LoVo (cell line): ENCODE results near the gene CD300LD.
"Not testable (repeated sequence)": the region's sequence is repeated elsewhere in the genome, so short reads cannot be mapped to it uniquely, and the experiment has no call there.

ENCODE experiments used
- DNase-seq: peaks from one replicate; pipeline ENCODE4 v3.0.0-alpha.2; 2016; ENCODE audit warnings: low spot score

Gene CD300LD

DNA sequence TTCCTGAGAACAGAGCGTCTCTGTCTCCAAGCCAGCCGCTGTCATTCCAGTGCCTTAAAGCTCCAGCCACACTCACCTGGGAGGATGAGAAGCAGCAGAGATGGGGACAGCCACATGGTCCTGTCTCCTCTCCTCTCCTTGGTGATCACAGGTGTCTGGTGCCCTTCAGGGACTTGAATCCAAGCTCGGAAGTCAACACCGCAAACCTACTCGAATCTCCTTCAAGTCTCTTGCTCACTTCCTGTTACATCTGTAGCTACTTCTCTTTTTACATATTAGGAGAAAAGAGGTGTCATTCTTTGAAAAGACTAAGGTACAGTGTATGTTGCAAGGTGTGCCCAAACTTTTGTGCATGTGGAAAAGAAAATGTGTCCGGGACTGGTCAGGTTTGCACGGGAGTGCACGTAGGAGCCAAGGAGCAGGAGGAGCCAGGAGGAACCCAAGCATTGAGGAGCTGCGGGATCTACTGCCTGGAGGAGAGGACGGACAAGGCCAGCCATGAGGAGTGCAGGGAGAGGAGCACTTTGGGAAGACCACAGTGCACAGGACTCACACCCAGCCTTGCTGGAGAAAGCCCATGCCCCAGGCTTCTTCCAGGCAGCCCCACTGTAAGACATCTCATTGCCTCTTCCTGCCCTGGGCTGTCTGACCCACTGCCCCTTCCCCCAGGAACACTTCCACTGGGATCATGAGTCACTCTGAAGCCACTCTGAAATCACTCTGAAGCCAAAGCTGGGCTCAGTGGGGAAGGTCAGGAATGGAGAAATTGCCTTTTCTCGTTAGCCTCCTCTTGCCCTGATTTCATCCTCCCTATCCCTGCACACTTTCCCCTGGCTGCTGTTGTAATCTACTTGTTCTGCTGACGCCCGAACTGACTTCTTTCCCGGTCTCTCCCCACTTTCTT is at the start of gene CD300LD:
TSS of gene CD300LD (minus strand) at position 197 of the 904 bp plus-strand sequence. CDS start at position 116, 81 bp downstream.
- DNase-seq: no peak

DNA sequence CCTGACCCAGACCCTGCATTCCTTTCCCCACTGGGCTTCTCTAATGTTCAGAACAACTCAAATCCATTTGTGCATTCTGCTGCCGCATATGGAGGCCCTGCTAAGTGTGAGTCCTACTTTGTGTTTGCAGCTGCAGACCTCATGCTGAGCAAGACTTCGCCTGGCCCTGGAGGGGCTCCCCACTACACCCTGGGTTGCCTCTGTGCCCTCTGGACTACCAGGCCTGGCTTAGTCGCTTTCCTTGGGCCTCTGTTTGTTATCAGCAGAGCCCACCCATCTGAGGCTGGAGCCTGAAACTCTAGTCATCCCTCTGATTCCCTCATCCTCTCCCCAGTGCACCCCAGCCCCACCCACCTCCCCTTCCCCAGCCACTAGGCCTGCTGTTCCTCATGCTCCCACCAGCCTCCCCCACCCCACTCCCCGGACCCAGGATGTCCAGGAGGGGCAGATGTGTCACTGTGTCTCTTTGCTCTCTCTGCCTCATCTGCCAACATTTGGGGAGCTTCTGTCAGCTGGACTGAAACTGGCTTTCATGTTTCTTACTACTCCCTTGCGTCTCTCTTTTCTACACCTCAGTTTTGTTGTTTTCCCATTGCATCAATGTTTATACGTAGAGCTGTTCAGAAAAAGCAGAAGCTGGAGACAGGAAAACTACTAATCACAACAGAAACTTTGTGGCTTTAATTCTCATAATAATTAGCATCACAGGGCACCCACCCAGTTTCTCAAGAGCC is 49.3 kb upstream of the CD300LD start:
- no peak for DNase-seq

DNA sequence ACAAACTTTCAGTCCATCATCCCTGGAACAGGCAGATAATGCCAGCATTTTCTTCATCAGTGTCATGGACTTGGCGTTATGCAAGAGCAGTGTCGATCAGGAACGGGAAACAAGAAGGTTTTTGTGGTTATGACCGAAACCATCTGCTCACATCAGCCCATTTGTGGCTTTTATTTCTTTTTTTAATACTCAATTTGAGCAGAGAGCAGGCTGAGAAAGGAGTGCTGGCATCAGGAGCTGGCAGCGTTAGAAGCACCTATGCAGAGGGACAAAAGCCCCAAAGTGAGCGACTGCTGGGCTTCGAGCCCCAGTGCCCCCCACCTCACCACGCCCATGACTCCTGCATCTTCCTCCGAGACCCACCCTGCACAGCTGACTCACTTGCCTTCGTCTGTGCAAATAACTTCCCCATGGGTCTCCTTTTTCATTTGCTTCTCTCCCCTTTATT is 47.6 kb upstream of the CD300LD start:
- no peak for DNase-seq

DNA sequence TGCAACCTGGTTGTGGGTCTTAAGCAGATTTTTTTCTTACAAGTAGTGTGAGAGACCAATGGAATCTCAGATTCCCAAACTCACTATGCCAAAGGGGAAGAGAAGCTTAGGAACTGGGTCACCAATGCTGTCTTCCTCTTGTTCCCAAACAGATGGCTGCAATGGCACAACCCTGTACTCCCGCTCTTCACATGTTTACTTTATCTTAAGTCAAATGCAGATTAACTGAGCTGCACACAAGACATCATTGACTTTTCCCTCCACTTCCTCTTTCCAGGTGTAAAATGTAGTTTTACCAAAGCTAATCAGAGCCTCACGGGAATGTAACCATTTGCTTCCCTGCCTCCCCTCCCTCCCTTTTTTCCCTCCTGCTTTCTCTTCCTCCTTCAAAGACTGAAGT is 45.8 kb upstream of the CD300LD start:
- DNase-seq: no peak

DNA sequence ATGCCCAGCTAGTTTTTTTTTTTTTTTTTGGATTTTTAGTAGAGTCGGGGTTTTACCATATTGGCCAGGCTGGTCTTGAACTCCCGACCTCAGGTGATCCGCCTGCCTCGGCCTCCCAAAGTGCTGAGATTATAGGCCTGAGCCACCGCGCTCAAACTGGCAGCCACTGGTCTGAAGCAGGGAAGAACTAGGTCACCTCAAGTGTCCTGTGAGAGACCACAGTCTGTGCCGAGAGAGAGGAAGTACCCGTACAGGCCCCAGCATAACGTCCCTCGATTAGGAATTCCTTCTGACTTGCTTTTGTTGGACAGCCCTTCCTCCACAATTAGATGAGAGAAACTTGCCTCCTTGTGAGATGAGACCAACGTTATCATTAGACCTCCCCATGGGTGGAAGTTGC is 45.2 kb upstream of the CD300LD start:
- no peak for DNase-seq

DNA sequence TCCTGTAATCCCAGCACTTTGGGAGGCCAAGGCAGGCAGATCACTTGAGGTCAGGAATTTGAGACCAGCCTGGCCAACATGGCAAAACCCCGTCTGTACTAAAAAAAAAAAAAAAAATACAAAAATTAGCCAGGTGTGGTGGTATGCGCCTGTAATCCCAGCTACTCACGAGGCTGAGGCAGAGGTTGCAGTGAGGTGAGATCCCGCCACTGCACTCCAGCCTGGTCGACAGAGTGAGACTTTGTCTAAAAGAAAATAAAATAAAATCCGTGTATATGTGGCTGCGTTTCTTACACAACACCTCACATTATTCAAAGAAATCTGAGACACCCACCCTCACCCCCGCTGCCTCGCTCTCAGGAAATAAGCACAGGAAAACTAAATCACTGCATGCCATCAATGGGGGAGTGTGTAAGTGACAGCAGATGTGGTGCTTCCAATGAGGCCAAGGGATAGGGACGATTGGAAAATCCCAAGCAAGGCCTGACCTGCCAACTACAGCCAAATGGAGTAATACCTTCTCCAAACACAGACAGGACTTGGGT is 44.5 kb upstream of the CD300LD start:
- not testable (repeated sequence) for DNase-seq

DNA sequence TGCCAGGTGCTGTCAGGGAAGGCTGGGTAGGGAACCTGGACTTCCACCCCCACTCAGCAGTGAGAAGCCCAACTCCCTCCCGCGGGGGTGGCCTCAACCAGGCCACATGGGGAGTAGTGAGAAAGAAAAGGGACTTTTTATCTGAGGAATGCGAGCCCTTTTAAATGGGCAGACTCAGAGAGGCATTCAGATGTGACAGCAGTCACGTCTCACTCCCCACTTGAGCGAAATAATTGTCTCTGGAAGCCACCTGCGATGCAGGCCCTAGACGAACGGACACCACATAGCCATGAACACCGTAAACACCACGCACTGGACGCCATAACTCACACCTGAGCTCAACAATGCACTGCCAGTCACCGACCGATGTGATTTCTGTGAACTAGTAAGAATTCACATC is 43.3 kb upstream of the CD300LD start:
- no peak for DNase-seq

DNA sequence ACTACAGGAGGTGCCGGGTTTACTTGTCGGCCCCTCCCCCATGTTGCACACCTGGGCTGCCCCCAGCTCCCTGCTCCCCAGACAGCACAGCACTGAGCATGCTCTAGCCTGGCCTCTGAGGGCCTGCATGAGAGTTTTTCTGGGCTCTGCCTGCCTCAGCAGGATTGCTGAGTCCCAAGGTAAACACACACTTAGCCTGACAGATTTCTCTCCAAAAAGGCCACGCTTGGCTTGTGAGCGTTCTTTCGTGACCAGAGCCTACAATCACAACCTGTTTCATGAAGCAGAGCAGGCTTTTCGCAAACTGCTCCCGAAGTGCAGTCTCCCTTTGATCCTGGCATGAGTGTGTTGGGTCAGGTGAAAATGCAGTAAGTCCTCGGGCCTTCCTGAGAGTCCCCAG is 41.2 kb upstream of the CD300LD start:
- DNase-seq: no peak

DNA sequence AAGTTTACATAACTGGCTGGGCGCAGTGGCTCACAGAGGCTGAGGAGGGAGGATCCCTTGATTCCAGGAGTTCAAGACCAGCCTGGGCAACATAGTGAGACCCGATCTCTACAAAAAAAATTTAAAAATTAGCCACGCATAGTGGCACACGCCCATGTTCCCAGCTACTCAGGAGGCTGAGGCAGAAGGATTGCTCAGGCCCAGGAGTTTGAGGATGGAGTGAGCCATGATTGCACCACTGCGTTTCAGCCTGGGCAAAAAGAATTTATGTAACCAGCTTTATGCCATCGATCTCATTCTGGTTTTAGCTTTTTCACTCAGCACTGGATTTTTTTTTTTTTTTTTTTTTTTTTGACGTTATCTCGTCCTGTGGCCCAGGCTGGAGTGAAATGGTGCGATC is 40.5 kb upstream of the CD300LD start:
- DNase-seq: no peak

DNA sequence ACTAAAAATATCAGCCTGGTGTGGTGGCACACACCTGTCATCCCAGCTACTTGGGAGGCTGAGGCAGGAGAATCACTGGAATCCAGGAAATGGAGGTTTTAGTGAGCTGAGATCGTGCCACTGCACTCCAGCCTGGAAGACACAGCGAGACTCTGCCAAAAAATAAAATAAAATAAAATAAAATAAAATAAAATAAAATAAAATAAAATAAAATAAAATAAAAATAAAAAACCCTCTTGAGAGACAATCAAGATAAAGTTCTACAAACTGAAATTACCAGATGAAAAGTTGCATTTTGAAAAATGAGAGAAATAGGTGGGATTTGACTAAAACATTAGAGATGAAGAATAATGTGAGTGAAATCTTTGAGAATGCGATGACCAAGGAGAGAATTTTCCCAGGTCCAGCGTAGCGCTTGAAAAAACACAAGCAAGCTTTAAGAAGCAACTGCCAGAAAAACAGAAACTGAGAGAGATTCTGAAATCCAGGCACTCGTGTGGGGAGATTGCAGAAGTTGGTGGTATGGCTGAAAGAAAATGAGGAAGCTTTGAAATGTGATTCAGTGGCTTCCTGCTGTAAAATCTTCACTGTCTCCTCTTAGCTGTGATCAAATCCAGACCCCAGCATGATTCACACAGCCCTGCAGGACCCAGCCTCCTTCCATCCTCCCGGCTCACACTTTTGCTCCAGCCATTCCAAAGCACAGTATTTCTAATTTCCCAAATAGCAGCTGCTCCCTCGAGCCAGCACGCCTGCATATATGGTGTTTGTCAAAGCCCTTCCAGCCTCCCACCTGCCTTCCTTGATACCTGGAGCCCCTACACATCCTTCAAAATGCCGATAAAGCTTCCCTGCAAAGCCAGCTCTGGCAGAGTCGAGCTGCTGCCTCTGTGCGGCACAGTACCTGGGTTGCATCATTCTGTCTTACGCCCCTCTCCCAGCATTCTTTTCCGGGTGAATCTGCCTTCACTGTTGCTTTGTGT is 39.7 kb upstream of the CD300LD start:
- no peak for DNase-seq

DNA sequence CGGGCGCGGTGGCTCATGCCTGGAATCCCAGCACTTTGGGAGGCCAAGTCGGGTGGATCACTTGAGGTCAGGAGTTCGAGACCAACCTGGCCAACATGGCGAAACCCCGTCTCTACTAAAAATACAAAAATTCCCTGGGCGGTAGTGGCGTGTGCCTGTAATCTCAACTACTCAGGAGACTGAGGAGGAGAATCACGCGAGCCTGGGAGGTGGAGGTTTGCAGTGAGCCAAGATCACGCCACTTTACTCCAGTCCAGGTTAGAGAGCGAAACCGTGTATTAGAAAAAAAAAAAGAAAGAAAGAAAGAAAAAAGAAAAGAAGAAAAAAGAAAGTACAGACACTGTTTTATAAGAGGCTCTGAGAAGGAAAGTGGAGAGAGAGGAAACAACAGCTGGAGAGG is 38.2 kb upstream of the CD300LD start:
- not testable (repeated sequence) for DNase-seq

DNA sequence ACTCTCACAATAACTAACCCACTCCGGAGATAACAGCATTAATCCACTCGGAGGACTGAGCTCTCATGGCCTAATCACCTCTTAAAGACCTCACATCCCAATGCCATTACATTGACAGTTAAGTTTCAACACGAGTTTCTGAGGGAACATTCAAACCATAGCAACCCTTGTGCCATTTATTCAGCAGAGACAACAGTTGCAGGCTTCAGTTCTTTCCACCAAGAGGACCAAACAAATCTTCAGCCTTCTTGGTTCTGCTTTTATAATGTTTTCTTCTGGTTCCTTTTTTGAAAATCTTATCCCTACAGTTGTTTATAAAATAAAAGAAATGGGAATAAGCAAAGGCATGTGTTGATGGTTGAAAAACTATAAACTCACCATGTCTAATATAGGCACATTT is 33.6 kb upstream of the CD300LD start:
- no peak for DNase-seq

DNA sequence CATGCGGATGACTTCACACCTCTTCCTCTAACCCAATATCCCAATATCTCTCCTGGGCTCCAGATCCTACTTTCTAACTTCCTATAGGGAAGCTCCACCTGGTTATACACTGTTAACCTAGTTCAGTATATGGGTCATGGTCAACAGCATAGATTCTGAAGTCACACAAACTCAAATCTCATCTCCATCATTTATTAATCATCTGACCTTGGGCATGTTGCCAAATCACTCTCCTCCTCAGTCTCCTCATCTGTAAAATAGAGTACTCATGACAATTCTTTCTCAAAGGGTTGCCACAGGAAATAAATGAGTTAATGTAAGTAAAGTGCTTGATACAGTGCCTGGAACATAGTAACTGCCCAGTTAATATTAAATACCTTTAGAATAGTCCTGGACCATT is 32.0 kb upstream of the CD300LD start:
- no peak for DNase-seq

DNA sequence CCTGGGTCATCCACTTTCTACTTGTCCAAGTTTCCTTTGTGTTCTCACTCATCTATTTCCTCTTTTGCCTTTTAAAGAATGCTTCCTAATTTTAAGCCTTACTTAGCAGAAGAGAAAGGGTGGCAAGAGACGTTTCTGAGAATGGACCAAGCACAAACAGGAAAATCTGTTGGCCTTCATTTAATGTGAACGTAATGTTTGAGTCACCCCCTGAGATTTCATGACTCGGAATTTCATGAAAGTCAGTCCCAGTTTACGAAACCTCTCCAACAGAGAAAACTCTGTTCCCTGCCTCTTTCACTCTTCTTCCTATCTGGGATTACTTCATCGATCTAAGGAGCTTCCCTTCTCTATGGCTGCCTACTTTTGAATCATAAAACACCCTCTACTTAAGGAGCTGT is 31.6 kb upstream of the CD300LD start, which contains the start of gene CD300E:
TSS of gene CD300E (minus strand) at position 46 of the 401 bp plus-strand sequence. CDS start 117 bp downstream, outside the sequence.
- DNase-seq: no peak

DNA sequence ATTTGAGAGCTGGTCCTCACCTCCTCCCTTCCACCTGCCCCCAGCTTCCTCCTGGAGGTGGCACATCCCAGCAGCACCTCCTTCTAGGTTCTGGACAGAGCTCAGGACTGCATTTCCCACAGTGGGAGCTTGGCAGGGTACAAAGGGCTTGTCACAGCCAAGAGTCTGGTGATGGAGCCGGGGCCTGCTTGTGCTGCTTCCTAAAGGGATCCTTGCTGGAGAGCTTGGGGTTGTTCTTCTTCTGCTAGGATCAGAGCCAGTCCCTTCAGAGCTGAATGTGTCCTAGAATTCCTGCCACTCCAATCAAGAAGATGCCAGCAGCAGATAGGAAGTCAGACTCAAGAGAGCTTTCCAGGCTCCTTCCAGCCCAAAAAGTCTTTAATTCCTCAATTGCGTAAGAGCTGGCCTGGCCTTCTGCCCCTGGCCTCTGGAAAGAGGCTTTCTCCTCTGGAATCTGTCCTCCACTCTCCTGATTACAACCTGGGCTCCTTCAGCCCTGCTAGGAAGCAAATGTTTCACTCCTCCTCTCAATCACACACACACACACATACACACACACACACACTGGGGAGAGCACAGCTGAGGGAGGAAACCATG is 27.1 kb upstream of the CD300LD start:
- no peak for DNase-seq

DNA sequence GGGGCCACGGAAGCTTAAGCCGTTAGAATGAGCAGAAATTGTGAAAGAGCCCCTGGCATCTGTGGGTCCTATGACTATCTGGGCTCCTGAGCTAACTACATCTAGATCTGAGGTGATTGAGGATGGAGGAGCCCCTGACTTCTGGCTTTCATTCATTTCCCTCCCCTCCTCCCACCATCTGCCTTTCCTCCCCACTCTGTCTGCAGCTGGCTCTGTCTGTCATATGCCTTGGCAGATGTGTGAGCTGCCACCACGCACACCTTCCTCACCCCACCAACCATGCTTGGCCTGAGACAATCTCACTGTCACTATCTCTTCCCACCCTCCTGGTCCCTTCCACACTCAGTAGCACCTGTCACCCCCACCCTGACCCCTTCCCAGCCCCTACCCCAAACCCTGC is 26.4 kb upstream of the CD300LD start:
- DNase-seq: no peak

DNA sequence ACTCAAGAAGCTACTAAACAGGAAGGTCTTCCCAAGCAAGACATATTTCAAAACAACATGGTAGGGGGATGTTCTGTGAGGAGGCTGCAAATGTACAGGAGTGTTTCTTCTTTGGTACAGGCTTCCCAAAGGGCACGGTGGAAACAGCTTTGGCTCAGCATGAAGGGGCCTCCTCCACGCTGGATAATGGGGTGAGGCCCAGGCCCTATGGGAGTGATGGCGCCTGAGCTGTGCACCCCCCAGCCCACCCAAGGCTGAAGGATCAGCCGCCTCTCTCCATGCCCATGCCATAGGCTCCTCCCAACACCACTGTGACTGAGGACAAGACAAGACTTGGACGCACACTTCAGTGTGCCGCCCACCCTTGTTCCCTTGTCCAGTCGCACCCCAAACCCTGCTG is 24.6 kb upstream of the CD300LD start:
- DNase-seq: no peak

DNA sequence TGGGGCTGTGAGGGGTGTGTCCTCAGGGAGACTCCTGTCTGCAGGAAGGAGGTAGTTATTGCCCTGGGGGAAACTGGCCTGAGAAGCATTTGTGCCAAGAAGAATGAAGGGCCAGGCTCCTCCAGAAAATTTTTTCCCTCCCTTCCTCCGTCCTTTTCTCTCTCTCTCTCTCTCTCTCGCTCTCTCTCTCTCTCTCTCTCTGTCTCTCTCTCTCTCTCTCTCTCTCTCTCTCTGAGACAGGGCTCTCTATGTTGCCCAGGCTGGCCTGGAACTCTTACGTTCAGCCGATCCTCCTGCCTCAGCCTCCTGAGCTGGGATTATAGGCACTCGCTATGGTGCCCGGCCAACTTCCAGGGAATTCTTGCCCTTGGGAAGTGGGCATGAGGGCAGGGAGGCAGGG is 20.0 kb upstream of the CD300LD start:
- DNase-seq: no peak

DNA sequence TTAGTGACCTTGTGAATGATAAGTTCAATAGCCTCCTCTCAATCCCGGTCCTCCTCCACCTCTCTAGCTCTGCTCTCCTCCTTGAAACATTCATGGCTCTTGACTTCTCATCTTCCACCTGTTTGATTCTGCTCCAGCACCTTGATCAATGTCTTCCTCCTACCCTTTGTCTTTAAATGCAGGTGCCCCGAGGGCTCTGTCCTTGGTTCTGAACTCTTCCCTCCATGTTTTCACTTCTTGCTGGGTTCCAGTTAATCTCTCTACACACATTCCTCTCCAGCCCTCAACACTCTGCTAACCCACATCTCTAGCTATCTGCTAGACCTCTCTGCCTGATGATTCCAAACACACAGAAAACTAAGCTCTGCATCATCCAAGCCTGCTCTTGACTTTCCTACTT is 18.0 kb upstream of the CD300LD start:
- no peak for DNase-seq

DNA sequence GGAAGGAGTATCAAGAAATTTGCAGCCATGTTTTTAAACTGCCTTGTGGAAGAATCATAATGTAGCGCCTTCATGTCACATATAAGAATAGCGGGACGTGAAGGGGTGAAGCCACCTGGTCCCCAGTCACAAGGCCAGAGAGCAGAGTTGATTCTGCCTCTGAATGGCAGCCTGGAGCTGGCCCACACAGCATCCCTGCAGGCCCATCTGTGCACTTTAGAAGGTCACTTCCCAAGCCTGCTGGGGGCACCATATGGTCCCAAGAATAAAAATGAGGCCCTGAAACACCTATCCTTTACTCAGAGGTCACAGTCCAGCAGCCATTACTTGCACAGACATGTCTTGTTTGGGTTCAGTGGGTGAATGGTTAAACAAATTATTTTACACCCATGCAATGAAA is 16.4 kb upstream of the CD300LD start:
- DNase-seq: no peak

DNA sequence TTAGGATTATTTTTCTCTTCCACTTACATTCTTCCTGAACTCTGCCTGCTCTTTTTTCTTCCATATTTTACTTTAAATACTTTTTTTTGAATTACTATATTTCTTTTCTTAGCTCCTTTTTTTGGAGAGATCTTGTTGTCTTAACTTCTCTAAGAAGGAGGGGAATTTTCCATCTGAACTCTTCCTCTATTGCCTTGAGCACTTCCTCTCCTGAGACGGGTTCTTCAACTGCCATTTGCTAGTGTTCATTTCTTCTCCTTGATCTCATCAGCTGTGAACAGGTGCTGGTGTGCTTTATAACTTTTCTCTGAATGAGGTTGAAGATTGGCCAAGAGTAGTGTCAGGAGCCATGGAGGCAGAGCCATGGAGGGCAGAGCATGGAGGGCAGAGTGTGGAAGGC is 15.1 kb upstream of the CD300LD start:
- DNase-seq: no peak
